BE2C (cell line): ENCODE data around the gene ABHD14A. TPM values are rescaled to one million over a fixed set of nuclear protein-coding genes. Genes with fewer than 3 reads are reported as not detected.
"Not testable (repeated sequence)": the region's sequence is repeated elsewhere in the genome, so short reads cannot be mapped to it uniquely, and the experiment has no call there.

ENCODE experiments used
- DNase-seq: peaks from one replicate; pipeline ENCODE4 v3.0.0-alpha.2; 2020
- H3K27me3 ChIP-seq: fragments of 250-450 bp; sonication (Bioruptor Pico); 2 replicates; pipeline ENCODE4 v1.5.1; 2020; ENCODE audit warnings: mild to moderate bottlenecking
- H3K36me3 ChIP-seq: fragments of 250-450 bp; sonication (Bioruptor Pico); 2 replicates; pipeline ENCODE4 v1.5.1; 2020; ENCODE audit warnings: mild to moderate bottlenecking
- H3K4me1 ChIP-seq: fragments of 250-450 bp; sonication (Bioruptor Pico); 2 replicates; pipeline ENCODE4 v1.5.1; 2020
- H3K4me3 ChIP-seq: 2 replicates; pipeline ENCODE4 v1.5.1; 2011; ENCODE audit warnings: low read depth, low read length
- H3K9me3 ChIP-seq: fragments of 250-450 bp; sonication (Bioruptor Pico); 2 replicates; pipeline ENCODE4 v1.5.1; 2020
- polyA plus RNA-seq: library from polyadenylated mRNA; unstranded; fragments of >200 nt; gene quantifications from one replicate; pipeline ENCODE4 v1.2.1, GENCODE V29; 2012; ENCODE audit warnings: low read depth, missing spikeins; ENCODE audit not compliant: insufficient read length, insufficient read depth
- TF ChIP-seq, protein P1 (sequence below): IDR thresholded peaks from 2 replicates; pipeline ENCODE4 v1.5.1; 2012; ENCODE audit warnings: mild to moderate bottlenecking, low read depth, low read length

Gene ABHD14A
- 49.5 TPM for polyA plus RNA-seq

DNA sequence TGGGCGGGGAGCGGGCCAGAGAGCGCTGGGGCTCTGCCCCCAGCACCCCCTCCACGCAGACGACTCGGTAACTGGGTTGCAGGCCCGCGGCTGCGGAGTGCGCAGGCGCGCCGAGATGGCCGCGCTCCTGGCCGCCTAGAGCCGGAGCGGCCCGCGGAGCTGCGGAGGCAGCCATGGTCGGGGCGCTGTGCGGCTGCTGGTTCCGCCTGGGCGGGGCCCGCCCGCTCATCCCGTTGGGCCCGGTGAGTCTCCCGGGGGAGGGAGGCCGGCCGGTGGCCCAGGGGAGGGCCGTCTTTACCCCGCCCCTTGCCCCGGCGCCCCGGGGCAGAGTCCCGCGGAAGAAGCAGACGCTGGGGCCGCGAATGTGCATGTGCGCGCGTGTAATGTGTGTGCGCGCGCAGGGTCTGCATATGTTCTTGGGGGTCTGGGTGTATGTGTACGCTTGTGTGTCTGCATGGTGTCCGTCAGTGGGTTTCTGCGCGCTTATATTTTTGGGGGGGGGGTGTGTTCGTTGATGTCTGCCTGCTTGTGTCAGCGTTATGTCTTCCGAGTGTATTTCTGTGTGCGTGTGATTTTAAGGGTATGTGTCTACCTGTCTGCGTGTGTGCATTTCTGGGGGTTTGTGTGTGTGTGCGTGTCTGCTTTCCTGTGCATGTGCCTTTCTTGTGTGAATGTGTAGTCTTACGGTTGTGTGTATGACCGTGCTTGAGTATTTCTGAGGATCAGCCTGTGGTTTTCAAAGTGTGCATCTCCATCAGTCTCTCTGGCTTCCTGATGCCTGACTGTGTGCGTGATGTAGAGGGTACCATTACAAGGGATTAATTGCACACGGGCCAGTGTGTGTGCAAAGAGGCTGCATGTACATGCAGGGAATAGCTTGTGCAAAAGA lies at the start of gene ABHD14A:
Gene ABHD14A, plus strand, starts transcription at position 102 of the 889 bp plus-strand sequence. Its CDS starts 72 bp downstream, at position 174.
- Histone ChIP-seq H3K4me3 (peak within 1 kb of the TSS; percentile 72), H3K27me3 (no peaks in the 10 kb centered on the region), H3K4me1 (peaks cover 8% of the 10 kb centered on the region), H3K9me3 (no peaks in the 10 kb centered on the region), H3K36me3 (no peaks in the 10 kb centered on the region)
- TF ChIP-seq, protein P1, sequence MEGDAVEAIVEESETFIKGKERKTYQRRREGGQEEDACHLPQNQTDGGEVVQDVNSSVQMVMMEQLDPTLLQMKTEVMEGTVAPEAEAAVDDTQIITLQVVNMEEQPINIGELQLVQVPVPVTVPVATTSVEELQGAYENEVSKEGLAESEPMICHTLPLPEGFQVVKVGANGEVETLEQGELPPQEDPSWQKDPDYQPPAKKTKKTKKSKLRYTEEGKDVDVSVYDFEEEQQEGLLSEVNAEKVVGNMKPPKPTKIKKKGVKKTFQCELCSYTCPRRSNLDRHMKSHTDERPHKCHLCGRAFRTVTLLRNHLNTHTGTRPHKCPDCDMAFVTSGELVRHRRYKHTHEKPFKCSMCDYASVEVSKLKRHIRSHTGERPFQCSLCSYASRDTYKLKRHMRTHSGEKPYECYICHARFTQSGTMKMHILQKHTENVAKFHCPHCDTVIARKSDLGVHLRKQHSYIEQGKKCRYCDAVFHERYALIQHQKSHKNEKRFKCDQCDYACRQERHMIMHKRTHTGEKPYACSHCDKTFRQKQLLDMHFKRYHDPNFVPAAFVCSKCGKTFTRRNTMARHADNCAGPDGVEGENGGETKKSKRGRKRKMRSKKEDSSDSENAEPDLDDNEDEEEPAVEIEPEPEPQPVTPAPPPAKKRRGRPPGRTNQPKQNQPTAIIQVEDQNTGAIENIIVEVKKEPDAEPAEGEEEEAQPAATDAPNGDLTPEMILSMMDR, result no peak
- DNase-seq, result peak; percentile 60

DNA sequence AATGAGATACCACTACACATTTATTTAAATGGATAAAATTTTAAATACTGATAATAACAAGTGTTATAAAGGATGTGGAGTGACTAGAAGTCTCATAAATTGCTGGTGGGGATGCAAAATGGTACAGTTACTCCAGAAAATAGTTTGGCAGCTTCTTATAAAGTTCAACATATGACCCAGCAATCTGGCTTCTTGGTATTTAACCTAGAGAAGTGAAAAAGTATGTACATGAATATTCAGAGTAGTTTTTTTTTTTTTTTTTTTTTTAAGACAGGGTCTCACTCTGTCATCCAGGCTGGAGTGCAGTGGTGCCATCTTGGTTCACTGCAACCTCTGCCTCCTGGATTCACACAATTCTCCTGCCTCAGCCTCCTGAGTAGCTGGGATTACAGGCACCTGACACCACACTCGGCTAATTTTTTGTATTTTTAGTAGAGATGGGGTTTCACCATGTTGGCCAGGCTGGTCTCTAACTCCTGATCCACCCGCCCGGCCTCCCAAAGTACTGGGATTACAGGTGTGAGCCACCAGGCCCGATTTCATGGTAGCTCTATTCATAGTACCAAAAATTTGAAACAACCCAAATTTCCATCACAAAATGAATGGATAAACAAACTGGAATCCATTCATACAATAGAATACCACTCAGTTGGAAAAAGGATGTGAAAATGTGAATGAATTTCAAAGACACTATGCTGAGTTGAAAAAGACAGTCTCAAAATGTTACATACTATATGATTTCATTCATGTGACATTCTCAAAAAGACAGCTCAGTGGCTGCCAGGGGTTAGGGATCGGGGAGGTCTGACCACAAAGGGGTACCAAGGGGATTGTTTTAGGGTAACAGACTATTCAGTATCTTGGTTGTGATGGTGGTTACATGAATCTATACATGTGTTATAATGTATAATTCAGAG lies 47.5 kb upstream of the ABHD14A start:
- H3K27me3 ChIP-seq, result no peaks in the 10 kb centered on the region
- H3K9me3 ChIP-seq, result no peaks in the 10 kb centered on the region
- DNase-seq, result no peak
- H3K4me3 ChIP-seq, result no peak overlapping the region
- TF ChIP-seq, protein P1, result no peak
- no peaks in the 10 kb centered on the region for H3K36me3 ChIP-seq
- H3K4me1 ChIP-seq, result no peaks in the 10 kb centered on the region

DNA sequence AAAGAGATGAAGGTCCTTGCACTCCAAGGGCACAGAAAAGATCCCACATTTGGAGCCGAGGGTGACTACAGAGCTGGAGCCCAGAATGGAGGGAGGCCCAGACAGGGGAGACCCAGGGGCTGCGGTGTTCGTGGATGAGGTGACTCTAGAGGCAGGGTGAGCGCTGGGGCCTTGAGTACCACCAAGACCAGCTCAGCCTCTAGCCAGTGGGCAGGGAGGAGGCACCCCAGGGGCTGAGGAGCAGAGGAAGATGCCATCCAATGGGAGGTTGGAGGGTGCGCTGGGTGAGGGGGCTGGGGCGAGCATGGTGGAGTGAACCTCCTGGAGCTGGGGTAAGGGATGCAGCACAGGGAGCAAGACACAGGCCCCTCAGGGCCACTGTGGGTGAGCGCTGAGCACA lies 46.4 kb upstream of the ABHD14A start:
- TF ChIP-seq, protein P1, result no peak
- no peak overlapping the region for H3K4me3 ChIP-seq
- DNase-seq, result no peak
- H3K27me3 ChIP-seq, result no peaks in the 10 kb centered on the region
- no peaks in the 10 kb centered on the region for H3K9me3 ChIP-seq
- no peaks in the 10 kb centered on the region for H3K36me3 ChIP-seq
- no peaks in the 10 kb centered on the region for H3K4me1 ChIP-seq

DNA sequence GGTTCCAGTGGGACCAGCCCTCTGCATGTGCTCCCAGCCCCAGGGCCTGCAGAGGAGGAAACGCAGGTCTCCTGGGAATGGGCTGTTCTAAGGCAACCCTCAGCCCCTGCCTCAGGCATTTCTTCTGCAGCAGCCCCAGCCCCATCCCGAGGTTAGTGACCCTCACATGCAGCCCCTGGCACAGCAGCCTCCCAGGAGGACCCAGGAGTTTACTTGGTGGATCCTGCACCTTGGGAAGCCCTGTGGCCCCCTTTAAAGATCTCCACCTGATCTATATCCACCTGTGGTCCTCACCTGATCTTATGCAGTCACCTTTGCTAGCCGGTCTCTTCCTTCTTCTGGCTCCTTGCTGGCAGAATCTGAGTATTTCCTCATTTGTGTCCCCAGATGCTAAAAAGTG lies 45.9 kb upstream of the ABHD14A start:
- not testable (repeated sequence) for H3K4me3 ChIP-seq, H3K36me3 ChIP-seq, DNase-seq

DNA sequence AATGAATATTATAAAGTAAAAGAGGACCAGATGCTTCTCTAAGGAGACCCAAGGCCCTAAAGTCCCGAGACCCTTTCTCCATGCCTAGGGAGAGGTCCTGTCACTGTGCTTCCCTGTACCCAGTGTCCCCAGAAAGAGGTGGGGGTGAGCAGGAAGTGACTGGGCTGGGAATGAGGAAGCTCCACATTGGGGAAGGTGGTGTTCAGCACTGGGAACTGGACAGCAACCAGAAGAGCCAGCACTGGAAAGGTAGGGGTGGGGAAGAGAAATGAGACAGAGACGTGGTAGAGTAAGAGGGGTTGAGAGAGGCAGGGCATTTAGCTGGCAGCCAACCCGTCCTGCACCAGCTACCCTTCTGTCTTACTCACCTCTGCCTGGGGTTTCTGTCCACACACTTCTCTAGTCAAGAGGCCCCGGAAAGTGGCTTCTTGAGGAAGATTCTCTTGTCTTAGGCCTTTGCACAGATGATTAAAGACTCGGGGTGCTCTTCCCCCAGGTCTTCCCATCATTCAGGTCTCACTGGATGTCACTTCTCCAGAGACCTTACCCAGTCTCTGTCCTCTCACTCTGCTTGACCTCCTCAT lies 45.4 kb upstream of the ABHD14A start:
- TF ChIP-seq, protein P1, result no peak
- no peak for DNase-seq
- no peaks in the 10 kb centered on the region for H3K27me3 ChIP-seq

More for the DNA sequence above, 45.9 kb upstream of the ABHD14A start:
- H3K27me3 ChIP-seq, H3K9me3 ChIP-seq, H3K4me1 ChIP-seq: not testable (repeated sequence)

DNA sequence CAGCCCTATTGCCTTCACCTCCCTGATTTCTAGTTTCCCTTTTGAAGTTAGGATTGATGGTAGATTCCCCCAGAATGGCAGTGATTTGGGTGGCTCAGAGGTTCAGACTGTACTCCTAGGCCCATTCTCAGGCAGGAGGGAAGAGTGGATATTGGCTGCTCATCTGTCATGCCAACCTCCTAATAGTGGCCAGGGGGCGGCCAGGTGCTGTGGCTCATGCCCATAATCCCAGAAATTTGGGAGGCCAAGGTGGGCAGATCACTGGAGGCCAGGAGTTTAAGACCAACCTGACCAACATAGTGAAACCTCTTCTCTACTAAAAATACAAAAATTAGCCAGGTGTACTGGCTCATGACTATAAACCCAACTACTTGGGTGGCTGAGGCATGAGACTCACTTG lies 44.4 kb upstream of the ABHD14A start:
- Histone ChIP-seq H3K27me3 (no peaks in the 10 kb centered on the region), H3K36me3 (peaks cover 8% of the 10 kb centered on the region), H3K9me3 (no peaks in the 10 kb centered on the region), H3K4me3 (no peak overlapping the region), H3K4me1 (no peaks in the 10 kb centered on the region)
- TF ChIP-seq, protein P1, result no peak
- no peak for DNase-seq

More for the DNA sequence above, 45.4 kb upstream of the ABHD14A start:
- no peaks in the 10 kb centered on the region for H3K4me1 ChIP-seq
- H3K36me3 ChIP-seq, result peaks cover 6% of the 10 kb centered on the region
- no peak overlapping the region for H3K4me3 ChIP-seq
- no peaks in the 10 kb centered on the region for H3K9me3 ChIP-seq
